ENCODE data around the gene CINP.
"Not testable (repeated sequence)": the region's sequence is repeated elsewhere in the genome, so short reads cannot be mapped to it uniquely, and the experiment has no call there.

The CINP gene

DNA sequence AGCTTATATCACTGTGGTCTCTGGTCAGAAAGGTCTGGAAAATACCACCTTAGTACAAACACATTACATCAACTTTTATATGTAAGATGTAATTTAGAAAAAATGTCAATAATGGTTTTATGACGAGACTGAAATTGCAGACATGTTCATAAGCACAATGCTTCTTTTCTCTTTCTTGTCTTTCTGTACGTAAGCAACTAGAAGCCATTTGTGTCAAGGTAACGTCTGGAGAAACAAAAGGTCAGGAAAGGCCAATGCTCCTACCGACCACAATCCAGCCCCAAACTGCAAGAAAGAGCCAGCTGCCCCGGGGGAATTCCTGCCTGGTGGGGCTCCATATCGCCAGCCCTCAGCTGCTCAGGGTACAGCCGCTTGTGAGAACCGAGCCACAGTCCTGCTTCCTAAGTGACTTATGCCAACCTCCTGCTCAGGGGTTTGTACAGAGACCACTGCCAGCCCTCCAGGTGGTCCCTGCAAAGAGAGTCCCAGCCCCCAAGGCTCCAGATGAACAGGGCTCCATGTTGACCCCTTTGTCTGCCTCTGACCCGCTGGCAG lies 36.8 kb downstream of the CINP start:
- DNase-seq (ENCODE audit: low read depth): no peak
- H3K4me3 ChIP-seq (ENCODE audit: low read depth, low read length): no peak overlapping the region

DNA sequence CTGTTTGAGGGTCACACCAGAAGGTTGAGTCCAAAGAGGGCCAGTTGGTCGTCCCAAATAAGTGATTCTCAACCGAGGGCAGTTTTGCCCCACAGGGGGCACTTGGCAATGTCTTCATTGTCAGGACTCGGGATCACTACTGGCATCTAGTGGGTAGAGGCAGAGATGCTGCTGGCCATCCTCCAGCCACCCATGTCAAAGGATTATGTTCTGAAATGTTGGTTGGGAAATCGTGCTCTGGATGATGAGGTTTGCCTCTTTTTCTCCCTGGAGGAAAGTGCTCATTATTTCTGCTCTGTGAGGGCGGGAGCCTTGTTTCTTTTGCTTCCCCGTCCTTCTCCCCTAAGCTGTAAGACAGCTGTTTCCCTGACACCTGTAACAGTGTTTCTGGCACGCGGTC lies 39.6 kb downstream of the CINP start:
- no peak overlapping the region for H3K4me3 ChIP-seq (ENCODE audit: low read depth, low read length)
- DNase-seq (ENCODE audit: low read depth): peak; percentile 73

DNA sequence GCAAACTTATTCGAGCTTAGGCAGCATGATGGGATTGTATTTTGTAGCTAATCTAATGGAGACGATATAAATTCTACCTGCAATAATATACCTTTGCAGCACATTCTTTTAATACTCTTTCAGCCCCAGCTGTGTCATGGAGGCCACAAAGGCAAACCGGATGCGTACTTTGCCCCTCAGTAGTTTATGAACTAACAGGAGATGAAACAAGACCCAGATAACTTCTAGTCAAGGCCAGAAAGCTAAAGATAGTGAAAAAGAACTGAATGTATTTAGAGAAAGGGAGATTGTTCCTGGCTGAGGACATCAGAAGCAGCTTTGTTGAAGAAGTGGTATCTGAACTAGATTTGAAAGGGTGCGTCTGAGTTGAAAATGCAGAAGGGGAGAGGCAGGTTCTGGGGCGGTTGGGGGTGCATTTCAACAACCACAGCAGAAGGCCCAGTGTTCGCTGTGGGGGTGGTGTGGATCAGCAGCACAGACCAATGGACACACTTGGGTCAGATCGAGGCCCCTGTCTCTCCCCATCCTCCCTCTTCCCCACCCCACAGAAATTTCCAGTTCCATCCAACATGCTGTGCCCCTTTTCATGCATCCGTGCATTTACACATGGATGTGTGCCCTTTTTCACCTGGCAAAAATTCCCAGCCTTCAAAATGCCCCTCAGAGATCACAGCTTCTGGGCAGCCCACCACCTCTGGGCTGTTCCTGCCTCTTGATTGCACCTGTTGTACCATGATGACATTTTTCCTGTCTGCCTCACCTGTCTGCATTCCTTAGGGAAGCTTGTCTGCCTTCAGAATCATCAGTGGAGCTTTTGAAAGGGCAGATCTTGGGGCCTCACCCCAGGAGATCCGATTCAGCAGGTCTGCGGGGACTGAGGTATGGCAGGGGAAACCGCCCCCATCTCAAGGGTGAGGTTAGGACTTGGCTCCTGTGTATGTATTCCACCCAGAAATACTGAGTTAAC lies 41.0 kb downstream of the CINP start:
- no peak for DNase-seq (ENCODE audit: low read depth)
- no peak overlapping the region for H3K4me3 ChIP-seq (ENCODE audit: low read depth, low read length)

DNA sequence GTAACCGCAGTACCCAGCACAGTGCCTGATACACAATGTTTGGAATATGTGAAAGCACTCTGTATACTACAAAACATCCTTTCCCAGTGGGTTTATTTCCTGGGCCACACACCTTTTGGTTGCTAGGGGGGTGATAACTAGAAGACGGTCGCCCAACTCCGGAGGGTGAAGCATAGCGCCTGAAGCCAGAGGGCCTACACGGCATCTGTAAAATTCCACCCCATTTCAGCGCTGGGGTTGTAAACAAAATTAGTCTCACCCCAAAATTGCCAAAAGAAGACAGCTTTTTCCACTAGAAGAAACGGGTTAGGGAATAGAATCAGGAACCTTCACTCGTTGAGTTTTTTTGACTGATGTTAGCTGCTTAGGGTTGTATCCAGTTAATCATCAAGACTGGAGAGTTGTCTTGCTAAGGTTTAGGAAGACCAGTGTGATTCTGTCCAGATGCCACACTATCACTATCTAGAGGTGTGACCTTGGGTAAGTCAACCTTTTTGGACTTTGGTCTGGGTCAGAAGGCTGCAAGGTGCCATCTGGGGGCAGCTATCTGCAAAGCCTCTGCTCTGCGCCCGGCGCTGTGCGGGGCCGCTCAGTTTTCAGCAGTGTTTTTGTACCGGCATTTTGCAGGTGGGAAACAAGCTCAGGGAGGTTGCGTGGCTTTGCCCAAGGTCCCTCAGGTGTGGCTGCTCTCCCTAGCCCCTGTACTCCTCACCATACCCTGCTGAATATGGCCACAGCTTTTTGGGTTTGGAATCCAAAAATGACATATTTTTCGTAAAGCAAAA lies 41.8 kb downstream of the CINP start:
- no peak for DNase-seq (ENCODE audit: low read depth)
- H3K4me3 ChIP-seq (ENCODE audit: low read depth, low read length): peak overlapping the region; percentile 72

DNA sequence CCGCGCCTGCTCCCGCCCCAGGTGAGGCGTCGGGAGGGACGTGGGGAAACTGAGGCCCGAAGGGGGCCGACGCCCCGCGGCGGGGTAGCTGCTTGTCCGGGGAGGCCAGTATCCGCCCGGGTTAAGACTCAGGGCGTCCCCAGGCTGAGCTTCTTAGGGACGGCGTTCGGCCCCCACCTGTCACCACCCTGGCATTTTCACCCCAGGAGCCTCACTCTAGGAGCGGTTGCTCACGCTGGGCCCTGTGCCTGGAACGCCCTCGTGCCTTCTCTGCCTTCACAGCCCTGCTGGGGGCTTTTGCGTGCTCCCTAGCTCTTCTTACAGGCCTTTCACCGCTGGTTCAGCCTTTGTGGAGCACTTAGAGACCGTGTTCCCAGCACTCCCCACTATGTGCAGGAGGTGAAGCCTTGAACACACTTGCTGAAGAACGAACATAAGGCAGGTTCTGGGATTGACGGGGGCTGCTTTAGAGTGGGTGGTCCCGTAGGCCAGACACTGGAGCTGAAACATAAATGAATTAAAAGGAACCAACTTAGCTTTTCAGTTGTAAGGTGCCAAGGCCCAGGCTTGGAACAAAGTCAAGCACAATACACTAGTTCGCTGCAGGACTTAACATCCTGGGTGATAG lies 42.5 kb downstream of the CINP start:
- DNase-seq (ENCODE audit: low read depth): no peak
- H3K4me3 ChIP-seq (ENCODE audit: low read depth, low read length): peak overlapping the region; percentile 72

DNA sequence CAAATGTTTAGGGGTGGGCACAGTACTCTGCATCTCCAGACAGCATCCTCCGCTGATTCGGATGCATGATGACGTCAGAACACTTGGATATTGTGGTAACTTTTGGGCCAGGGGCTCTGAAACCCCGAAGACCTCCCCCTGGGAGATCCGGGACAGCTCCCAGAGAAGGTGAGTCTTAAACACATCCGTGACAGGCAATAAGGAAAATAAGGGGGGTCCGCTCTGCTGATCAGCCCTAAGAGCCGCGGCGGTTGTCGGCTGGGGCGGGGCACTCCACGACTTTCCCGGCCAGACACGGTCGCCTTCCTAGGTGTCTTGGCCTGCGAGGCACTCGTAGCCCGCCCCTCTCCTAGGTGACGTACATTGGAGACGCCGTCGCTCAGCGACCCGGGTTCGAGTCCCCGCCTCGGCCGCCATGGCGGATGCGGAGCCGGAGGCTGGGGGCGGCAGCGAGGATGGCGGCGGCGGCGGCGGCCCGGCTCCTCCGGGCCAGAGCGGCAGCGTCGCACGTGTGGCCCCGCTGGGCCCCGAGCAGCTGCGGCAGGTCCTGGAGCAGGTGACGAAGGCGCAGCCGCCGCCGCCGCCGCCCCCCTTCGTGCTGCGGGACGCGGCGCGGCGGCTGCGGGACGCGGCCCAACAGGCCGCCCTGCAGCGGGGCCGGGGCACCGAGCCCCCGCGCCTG lies 43.2 kb downstream of the CINP start, which contains the start of gene ZNF839:
Gene ZNF839, plus strand, starts transcription at position 396 of the 682 bp plus-strand sequence. Its CDS starts 20 bp downstream, at position 416.
- DNase-seq (ENCODE audit: low read depth): peak; percentile 59

DNA sequence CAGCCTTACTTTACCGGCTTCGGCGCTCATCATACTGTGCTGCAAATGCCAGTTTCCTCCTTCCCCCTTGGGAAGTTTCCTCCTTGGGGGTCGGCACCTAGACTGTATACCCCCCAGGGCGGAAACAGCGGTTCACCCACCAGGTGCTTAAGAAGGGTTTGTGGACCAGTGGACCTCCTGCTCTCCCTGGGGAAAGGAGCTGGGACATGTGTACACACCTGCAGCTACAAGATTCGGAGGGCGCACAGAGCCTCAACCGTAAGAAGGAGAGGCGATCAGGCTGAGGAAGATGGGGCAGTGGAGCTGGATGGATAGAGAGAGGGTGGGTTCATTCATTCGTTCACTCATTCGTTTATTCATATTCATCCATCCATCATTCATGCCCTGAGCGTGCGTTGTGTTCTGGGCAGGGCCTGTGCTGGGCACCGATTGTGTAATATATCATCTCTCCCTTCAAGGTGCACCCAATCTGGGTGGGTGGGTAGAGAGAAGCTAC lies 43.9 kb downstream of the CINP start:
- peak overlapping the region; percentile 72 for H3K4me3 ChIP-seq (ENCODE audit: low read depth, low read length)
- no peak for DNase-seq (ENCODE audit: low read depth)

More for the DNA sequence above, 43.2 kb downstream of the CINP start, which contains the start of gene ZNF839:
- H3K4me3 ChIP-seq (ENCODE audit: low read depth, low read length): peak within 1 kb of the TSS; percentile 72

DNA sequence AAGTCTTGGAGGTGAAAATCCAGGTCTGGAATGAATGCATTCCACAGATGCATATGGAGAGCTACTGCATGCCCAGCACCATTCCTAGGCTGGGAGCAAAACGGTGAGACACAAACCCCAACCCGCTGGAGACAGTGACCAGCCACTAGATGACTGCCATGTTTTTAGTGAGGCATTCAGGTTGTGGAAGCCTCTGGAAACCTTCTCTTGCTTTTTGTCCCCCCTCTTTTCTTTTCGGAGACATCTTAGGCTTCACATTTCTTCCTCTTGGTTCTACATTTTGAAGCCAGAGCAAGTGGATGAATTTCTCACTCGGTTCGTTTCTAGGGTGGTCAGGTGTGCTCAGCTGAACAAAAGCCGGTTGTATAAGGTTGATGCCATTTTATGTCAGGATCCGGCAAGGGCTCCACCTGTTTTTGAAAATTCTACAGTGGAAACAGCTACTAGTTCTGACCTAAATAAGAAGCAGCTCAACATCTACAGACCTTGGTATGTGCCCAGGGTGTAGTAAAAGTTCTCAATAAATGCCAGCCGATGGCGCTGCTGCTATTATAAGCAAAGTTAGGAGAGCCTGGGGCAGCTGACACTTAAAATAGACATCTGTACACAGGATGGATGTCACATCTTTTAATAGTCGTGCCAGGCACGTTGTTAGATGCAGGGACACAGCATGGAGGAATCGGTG lies 45.0 kb downstream of the CINP start:
- DNase-seq (ENCODE audit: low read depth): no peak

DNA sequence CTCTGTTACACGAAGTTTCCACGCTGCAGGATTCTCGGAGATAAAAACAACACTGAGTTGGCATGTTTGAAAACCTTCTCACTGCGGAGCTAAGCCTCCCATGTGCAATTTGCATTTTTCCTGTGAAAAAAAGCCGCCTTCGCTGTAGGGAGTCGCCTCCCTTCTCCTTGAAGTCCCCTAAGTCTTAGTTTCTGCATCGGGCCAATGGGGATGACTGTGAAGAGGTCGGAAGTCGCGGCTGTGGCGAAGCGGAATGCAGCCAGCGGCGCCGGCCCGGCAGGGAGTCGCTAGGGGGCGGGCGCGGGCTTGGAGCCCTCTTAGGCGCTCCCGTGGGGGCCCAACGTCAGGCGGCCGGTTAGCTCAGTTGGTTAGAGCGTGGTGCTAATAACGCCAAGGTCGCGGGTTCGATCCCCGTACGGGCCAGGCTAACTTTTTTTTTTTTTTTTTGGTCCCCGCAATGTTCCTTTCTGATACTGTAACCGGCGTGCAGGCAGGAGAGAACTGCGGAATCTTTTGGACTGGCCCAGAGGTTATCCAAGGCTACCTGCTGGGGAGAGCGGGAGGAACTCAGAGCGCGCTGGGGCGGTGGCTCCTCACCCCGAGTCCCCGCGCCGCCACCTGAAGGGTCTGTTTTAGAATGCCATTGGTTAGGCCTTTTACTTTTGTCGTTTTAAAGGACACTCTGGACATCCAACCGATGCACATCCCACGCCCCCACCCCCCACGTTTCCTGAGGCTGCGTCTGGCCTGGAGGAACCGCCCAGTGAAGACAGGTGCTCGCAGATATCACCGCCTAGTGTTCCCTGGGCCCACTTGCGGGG lies 45.7 kb downstream of the CINP start:
- DNase-seq (ENCODE audit: low read depth): peak; percentile 73
- H3K4me3 ChIP-seq (ENCODE audit: low read depth, low read length): peak overlapping the region; percentile 60

More for the DNA sequence above, 45.0 kb downstream of the CINP start:
- H3K4me3 ChIP-seq (ENCODE audit: low read depth, low read length): peak overlapping the region; percentile 60

DNA sequence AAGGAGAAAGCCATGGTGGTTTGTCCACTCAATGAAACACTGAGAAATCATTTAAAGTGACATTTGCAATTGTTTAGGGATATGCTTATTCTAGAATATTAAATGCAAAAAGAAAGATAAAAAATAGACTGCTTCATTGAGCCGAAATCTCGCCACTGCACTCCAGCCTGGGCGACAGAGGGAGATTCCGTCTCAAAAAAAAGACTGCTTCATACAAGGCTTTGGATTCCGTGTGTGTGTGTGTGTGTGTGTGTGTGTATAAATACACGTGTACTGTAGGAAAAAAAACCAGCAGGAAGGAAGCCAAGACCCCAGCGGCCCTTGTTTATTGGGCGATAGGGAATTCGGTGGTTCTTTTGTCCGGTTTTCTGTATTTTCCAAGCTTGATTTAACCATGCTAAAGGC lies 46.4 kb downstream of the CINP start:
- peak; percentile 59 for DNase-seq (ENCODE audit: low read depth)
- H3K4me3 ChIP-seq (ENCODE audit: low read depth, low read length): peak overlapping the region; percentile 48

DNA sequence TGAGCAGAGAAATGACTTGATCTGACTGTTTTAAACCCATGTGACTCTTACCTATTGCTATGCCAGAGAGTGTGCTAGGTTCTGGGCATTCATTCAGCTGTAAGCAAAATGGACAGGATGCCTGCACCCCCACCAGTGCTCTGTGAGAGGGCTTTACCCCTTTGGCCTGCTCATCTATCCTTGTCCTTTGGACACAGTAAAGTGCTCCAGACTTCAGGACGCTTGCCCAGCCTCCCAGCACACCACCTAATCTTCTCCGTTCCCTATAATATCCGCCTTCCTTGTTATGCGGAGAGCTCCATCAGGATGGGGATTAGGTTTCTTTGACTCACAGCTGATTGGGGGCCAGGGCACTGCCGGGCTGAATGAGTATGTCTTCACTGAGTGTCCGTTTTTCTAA lies 47.6 kb downstream of the CINP start:
- DNase-seq (ENCODE audit: low read depth): no peak
- H3K4me3 ChIP-seq (ENCODE audit: low read depth, low read length): no peak overlapping the region

DNA sequence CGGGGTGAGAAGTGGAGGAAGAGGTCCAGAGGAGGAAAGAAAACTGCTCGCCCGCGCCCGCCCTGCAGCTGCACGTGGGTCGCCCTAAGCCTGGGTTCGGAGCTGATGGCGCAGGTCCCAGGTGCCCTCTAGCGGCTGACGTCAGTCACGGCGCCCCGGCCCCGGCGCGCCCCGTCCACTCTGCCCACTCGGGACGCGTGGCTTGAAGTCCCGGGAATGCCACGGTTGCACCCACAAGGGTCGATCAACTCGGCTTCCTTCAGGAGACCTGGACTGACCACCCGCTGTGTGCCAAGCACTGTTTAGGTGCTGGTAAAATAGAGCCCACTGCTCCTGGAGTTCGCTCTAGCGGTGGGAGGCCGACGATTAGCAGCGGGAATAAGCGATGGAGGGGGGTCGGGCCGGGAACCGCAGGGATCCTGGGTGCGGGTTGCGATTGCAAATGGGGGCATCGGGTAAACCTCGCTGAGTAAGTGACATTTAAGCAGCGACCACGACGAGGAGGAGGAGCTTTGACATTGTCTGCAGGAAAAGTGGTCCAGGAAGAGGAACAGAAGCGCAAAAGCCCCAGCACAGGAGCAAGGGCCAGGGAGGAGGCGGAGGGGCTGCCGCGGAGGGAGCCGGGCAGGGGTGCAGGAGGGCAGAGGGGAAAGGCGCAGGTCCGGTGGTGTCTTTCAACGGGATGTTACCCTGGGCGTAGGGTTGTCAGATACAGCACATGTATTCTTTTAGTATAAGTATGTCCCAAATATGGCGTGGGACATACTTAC lies 48.3 kb downstream of the CINP start:
- H3K4me3 ChIP-seq (ENCODE audit: low read depth, low read length): peak overlapping the region; percentile 47

DNA sequence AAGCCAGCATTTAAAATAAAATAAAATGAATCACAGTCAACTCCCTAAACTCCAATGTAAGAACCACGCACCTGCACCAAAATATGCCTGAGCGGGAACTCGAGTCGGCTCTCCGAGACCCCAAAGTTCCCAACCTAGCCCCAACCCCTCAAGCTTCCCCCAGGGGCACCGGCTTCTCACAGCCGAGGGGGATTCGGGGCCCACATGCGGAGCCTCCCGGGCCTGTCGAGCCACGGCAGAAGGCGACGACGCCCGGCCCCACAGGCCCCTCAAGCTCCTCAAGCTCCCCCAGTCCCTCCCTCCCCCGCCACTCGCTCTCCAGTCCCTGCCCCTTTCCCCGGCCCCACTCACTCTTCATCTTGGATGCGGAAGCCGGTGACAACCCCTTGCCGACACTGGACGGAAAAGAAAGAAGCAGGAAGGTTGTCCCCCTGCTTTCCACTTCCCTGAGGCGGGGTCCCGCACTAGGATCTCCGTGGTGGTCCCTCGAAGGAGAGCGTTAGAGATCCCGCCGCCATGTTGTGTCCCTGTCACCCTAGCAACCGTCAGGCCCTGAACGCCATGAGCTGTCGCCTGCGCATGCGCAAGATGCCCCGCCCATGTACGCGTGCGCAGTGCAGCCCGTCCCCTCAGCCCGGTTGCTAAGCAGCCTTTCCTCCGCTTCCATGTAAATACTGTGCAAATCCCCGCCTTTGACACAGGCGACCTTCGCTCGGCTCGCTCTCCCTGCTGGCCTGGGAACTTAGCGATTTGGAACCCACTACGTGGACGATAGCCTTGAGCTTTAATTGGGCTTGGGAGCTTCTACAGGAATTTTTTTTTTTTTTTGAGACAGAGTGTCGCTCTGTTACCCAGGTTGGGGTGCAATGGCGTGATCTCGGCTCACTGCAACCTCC lies 57.8 kb downstream of the CINP start, which contains the start of gene MOK:
Gene MOK, minus strand, starts transcription at position 554 of the 896 bp plus-strand sequence. Its CDS starts 196 bp downstream, at position 358.
- H3K4me3 ChIP-seq (ENCODE audit: low read depth, low read length): peak within 1 kb of the TSS; percentile 84
- peak; percentile 83 for DNase-seq (ENCODE audit: low read depth)

More for the DNA sequence above, 48.3 kb downstream of the CINP start:
- peak; percentile 56 for DNase-seq (ENCODE audit: low read depth)

DNA sequence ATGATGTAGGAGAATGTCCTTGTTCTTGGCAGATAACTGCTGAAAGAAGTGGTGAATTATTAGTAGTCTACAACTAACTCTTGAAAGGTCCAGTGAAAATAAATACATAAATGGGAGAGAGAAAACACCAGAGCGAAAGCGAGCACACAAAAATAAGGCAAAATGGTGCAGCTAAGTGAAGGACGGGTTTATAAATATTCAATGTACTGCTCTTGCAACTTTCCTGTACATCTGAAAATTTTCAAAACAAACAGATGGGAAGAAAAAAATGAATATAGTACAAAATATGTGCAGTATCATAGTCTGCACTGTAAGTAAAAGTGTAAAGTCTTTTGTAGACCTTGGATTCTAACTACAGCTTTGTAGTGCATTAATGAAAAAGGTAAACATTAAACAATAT lies 59.0 kb downstream of the CINP start:
- no peak for DNase-seq (ENCODE audit: low read depth)
- peak overlapping the region; percentile 84 for H3K4me3 ChIP-seq (ENCODE audit: low read depth, low read length)

DNA sequence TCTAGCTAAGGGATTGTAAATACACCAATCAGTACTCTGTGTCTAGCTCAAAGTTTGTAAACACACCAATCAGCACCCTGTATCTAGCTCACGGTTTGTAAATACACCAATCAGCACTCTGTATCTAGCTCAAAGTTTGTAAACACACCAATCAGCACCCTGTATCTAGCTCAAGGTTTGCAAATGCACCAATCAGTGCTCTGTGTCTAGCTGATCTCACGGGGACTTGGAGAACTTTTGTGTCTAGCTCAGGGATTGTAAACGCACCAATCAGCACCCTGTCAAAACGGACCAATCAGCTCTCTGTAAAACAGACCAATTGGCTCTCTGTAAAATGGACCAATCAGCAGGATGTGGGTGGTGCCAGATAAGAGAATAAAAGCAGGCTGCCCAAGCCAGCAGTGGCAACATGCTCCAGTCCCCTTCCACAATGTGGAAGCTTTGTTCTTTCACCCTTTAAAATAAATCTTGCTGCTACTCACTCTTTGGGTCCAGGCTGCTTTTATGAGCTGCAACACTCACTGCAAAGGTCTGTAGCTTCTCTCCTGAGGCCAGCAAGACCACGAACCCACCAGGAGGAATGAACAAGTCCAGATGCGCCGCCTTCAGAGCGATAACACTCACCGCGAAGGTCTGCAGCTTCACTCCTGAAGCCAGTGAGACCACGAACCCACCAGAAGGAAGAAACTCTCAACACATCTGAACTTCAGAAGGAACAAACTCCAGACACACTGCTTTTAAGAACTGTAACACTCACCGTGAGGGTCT lies 64.2 kb downstream of the CINP start:
- not testable (repeated sequence) for DNase-seq (ENCODE audit: low read depth)

More for the DNA sequence above, 64.2 kb downstream of the CINP start:
- not testable (repeated sequence) for H3K4me3 ChIP-seq (ENCODE audit: low read depth, low read length)
